IMR-90 (cell line): ENCODE results near the gene PTPRCAP. TPM values are rescaled to one million over a fixed set of nuclear protein-coding genes. Genes with fewer than 3 reads are reported as not detected.
A peak's percentile ranks its signal among the peaks of the same experiment; 100 is the strongest.

ENCODE experiments used
- ATAC-seq: fragments of 200-7000 bp; cut with Tn5 transposase; 2 replicates; pipeline ENCODE4 v1.9.1; 2020; ENCODE audit warnings: low read depth, mild to moderate bottlenecking, moderate library complexity
- BruUV-seq: library from RNA; stranded (reverse); fragments of 400-500 nt; replicated peaks from 2 replicates; lab custom pipeline; 2021; lab: Mats Ljungman, UMichigan
- CTCF ChIA-PET: fragments of 300-600 bp; formaldehyde crosslinking; extraction: SDS; loops from one replicate; lab custom pipeline; 2021; ENCODE audit warnings: antibody characterized with exemption; lab: Yijun Ruan, JAX
- POLR2A ChIA-PET: fragments of 300-600 bp; sonication (Branson Sonifier 250); formaldehyde crosslinking; loops from one replicate; lab custom pipeline; 2022; ENCODE audit warnings: antibody characterized with exemption; ENCODE audit not compliant: unreplicated experiment; lab: Charles Lee
- DNase-seq: peaks from one replicate; pipeline ENCODE4 v3.0.0; 2013
- H2AFZ ChIP-seq: replicated peaks from 2 replicates; pipeline ENCODE3; 2013; ENCODE audit warnings: low read length, mild to moderate bottlenecking; ENCODE audit not compliant: poor library complexity
- H2AK5ac ChIP-seq: 2 replicates; pipeline ENCODE4 v1.6.1; 2013; ENCODE audit warnings: low read depth, low read length, inconsistent platforms
- H2AK9ac ChIP-seq: replicated peaks from 2 replicates; pipeline ENCODE3; 2013; ENCODE audit warnings: mild to moderate bottlenecking, low read depth, low read length, moderate library complexity; ENCODE audit not compliant: poor library complexity
- H2BK120ac ChIP-seq: 2 replicates; pipeline ENCODE4 v1.6.1; 2013; ENCODE audit warnings: low read depth, low read length, inconsistent platforms
- H2BK15ac ChIP-seq: 3 replicates; pipeline ENCODE4 v1.6.1; 2013; ENCODE audit warnings: low read depth, low read length, inconsistent platforms
- H2BK20ac ChIP-seq: 2 replicates; pipeline ENCODE4 v1.6.1; 2013; ENCODE audit warnings: low read depth, mild to moderate bottlenecking, inconsistent platforms, low read length, moderate library complexity
- H2BK5ac ChIP-seq: 2 replicates; pipeline ENCODE4 v1.6.1; 2013; ENCODE audit warnings: mild to moderate bottlenecking, low read depth, low read length, inconsistent platforms; ENCODE audit not compliant: poor library complexity, severe bottlenecking
- H3K14ac ChIP-seq: replicated peaks from 2 replicates; pipeline ENCODE4 v1.6.1; 2013; ENCODE audit warnings: low read depth, low read length, inconsistent platforms
- H3K18ac ChIP-seq: 2 replicates; pipeline ENCODE4 v1.6.1; 2013; ENCODE audit warnings: low read depth, low read length, control low read depth
- H3K23ac ChIP-seq: 2 replicates; pipeline ENCODE4 v1.6.1; 2013; ENCODE audit warnings: low read depth, low read length, inconsistent platforms
- H3K27ac ChIP-seq: 2 replicates; pipeline ENCODE4 v1.5.1; 2013; ENCODE audit warnings: mild to moderate bottlenecking, control low read depth, low read length; ENCODE audit not compliant: insufficient read depth
- H3K27me3 ChIP-seq: 2 replicates; pipeline ENCODE4 v1.6.1; 2013; ENCODE audit warnings: low read length; ENCODE audit not compliant: control insufficient read depth, insufficient read depth
- H3K36me3 ChIP-seq: 2 replicates; pipeline ENCODE4 v1.6.1; 2013; ENCODE audit warnings: low read length, mixed read lengths; ENCODE audit not compliant: control insufficient read depth, insufficient read depth
- H3K4ac ChIP-seq: 2 replicates; pipeline ENCODE4 v1.6.1; 2013; ENCODE audit warnings: low read depth, low read length, inconsistent platforms
- H3K4me1 ChIP-seq: 2 replicates; pipeline ENCODE4 v1.6.1; 2013; ENCODE audit warnings: low read length, mixed read lengths; ENCODE audit not compliant: control insufficient read depth, insufficient read depth
- H3K4me2 ChIP-seq: 2 replicates; pipeline ENCODE4 v1.6.1; 2013; ENCODE audit warnings: low read depth, mild to moderate bottlenecking, control low read depth, low read length, moderate library complexity
- H3K4me3 ChIP-seq: 2 replicates; pipeline ENCODE4 v1.5.1; 2013; ENCODE audit warnings: low read depth, mild to moderate bottlenecking, control low read depth, low read length, moderate library complexity; ENCODE audit not compliant: insufficient read depth
- H3K56ac ChIP-seq: 2 replicates; pipeline ENCODE4 v1.6.1; 2013; ENCODE audit warnings: low read length, inconsistent platforms; ENCODE audit not compliant: insufficient read depth; ENCODE audit errors: extremely low read depth
- H3K79me1 ChIP-seq, 2 experiments: 2 replicates each; pipeline ENCODE4 v1.6.1; 2013; ENCODE audit warnings: low read length in 2 of 2, inconsistent platforms in 1 of 2, low read depth in 1 of 2
- H3K9ac ChIP-seq: 2 replicates; pipeline ENCODE4 v1.6.1; 2013; ENCODE audit warnings: low read depth, low read length, control low read depth
- H3K9me1 ChIP-seq: 2 replicates; pipeline ENCODE4 v1.6.1; 2013; ENCODE audit warnings: low read length, inconsistent platforms; ENCODE audit not compliant: insufficient read depth
- H3K9me3 ChIP-seq: 2 replicates; pipeline ENCODE4 v1.6.1; 2013; ENCODE audit warnings: low read length; ENCODE audit not compliant: control insufficient read depth, insufficient read depth
- H4K20me1 ChIP-seq: 2 replicates; pipeline ENCODE4 v1.6.1; 2013; ENCODE audit warnings: low read length, inconsistent platforms; ENCODE audit not compliant: insufficient read depth
- H4K5ac ChIP-seq: 2 replicates; pipeline ENCODE4 v1.6.1; 2013; ENCODE audit warnings: mild to moderate bottlenecking, low read depth, low read length, control low read depth
- H4K8ac ChIP-seq, 2 experiments: 2 replicates each; pipeline ENCODE4 v1.6.1; 2013; ENCODE audit warnings: low read depth in 2 of 2, low read length in 2 of 2, control low read depth in 1 of 2, inconsistent platforms in 1 of 2
- H4K91ac ChIP-seq: 2 replicates; pipeline ENCODE4 v1.6.1; 2013; ENCODE audit warnings: low read depth, low read length, inconsistent platforms; ENCODE audit not compliant: insufficient read depth
- BHLHE40 ChIP-seq: fragments of 150-350 bp; IDR thresholded peaks from 2 replicates; pipeline ENCODE4 v1.6.1; 2016; ENCODE audit warnings: mild to moderate bottlenecking, low read depth, low read length
- CHD1 ChIP-seq: IDR thresholded peaks from 2 replicates; pipeline ENCODE4 v1.6.1; 2012; ENCODE audit warnings: low read depth, low read length, improper control_type of control experiment
- CTCF ChIP-seq: conservative IDR thresholded peaks from 2 replicates; pipeline ENCODE4 v1.5.1; 2012; ENCODE audit warnings: mild to moderate bottlenecking, low read depth, low read length, improper control_type of control experiment
- ELK1 ChIP-seq: fragments of 150-350 bp; IDR thresholded peaks from 2 replicates; pipeline ENCODE4 v1.6.1; 2016; ENCODE audit warnings: low read depth, mild to moderate bottlenecking, low read length, moderate library complexity, borderline replicate concordance
- MAFK ChIP-seq: IDR thresholded peaks from 2 replicates; pipeline ENCODE4 v1.6.1; 2012; ENCODE audit warnings: low read depth, low read length, improper control_type of control experiment
- MAZ ChIP-seq: IDR thresholded peaks from 2 replicates; pipeline ENCODE4 v1.6.1; 2012; ENCODE audit warnings: low read depth, mild to moderate bottlenecking, low read length, improper control_type of control experiment, moderate library complexity, borderline replicate concordance
- NFE2L2 ChIP-seq: fragments of 150-350 bp; IDR thresholded peaks from 2 replicates; pipeline ENCODE4 v1.6.1; 2016; ENCODE audit warnings: low read depth, mild to moderate bottlenecking, low read length
- POLR2A ChIP-seq: IDR thresholded peaks from 2 replicates; pipeline ENCODE4 v1.6.1; 2012; ENCODE audit warnings: mild to moderate bottlenecking, low read depth, low read length
- RAD21 ChIP-seq: IDR thresholded peaks from 2 replicates; pipeline ENCODE4 v1.6.1; 2012; ENCODE audit warnings: low read length, improper control_type of control experiment
- RCOR1 ChIP-seq: IDR thresholded peaks from 2 replicates; pipeline ENCODE4 v1.6.1; 2012; ENCODE audit warnings: mild to moderate bottlenecking, low read length, improper control_type of control experiment; ENCODE audit not compliant: insufficient replicate concordance
- RFX5 ChIP-seq: IDR thresholded peaks from 2 replicates; pipeline ENCODE4 v1.8.0; 2012; ENCODE audit warnings: low read depth, mild to moderate bottlenecking, low read length, moderate library complexity
- SMC3 ChIP-seq: fragments of 150-350 bp; IDR thresholded peaks from 2 replicates; pipeline ENCODE4 v1.6.1; 2016; ENCODE audit warnings: low read depth, mild to moderate bottlenecking, antibody characterized with exemption, low read length, moderate library complexity
- WGBS, 2 experiments: methylation state at CpG; one replicate each; pipeline versions ENCODE4 v1.1.5 to v1.1.7; 2013; ENCODE audit warnings: missing lambda C conversion rate in 2 of 2; ENCODE audit not compliant: insufficient read length in 1 of 2; ENCODE audit errors: extremely low coverage in 2 of 2; 5-methylcytosine and 5-hydroxymethylcytosine counted together
- dilution Hi-C: fragments of 300-500 bp; cut with HindIII; formaldehyde crosslinking; loops from one replicate; pipeline ENCODE4 v1.14.3; 2018; ENCODE audit warnings: low sequenced_read_pairs; ENCODE audit not compliant: unreplicated experiment
- in situ Hi-C: fragments of 300-500 bp; cut with MboI; formaldehyde crosslinking; loops from 3 replicates; pipeline ENCODE4 v1.14.3; 2019; ENCODE audit warnings: low sequenced_read_pairs, inconsistent platforms, mixed read lengths
- intact Hi-C: fragments of 100-400 bp; cut with micrococcal nuclease; formaldehyde crosslinking; loops from 2 replicates; pipeline ENCODE4 v1.10.0; 2022
- polyA plus RNA-seq, 3 experiments: library from polyadenylated mRNA; depleted of rRNA; stranded (reverse); fragments of >200 nt; gene quantifications; 2 replicates each; pipeline ENCODE4 v1.2.3, GENCODE V29; 2012; ENCODE audit warnings: low replicate concordance in 1 of 3
- total RNA-seq: library from RNA; depleted of rRNA; stranded (reverse); fragments of >200 nt; gene quantifications from 2 replicates; pipeline ENCODE4 v1.2.3, GENCODE V29; 2012

The PTPRCAP gene
- total and polyA plus RNA-seq, 2 of the 4 experiments (the other 2 are of a cell fraction), result 0.24 TPM; not detected in 1

- no peak overlapping the region for H3K4me3 ChIP-seq
- intact Hi-C loops, result no loop called here
- H4K20me1 ChIP-seq, result no peaks in the 10 kb centered on the region
- H3K9me3 ChIP-seq, result no peaks in the 10 kb centered on the region
- no peak overlapping the region for H4K8ac ChIP-seq
- no peak overlapping the region for H3K23ac ChIP-seq
- H3K36me3 ChIP-seq, result no peaks in the 10 kb centered on the region
- ChIA-PET POLR2A (interaction anchor here (0.6 kb wide), 2 partner anchors 31 to 108 kb away, joined by 6 to 12 read pairs; partner anchors contain the start of gene PTPRCAP), CTCF (interaction anchor here (0.6 kb wide), 1 partner anchor 12 kb away, joined by 4 read pairs; no protein-coding TSS in a partner anchor)
- H2BK5ac ChIP-seq, result no peak overlapping the region
- no TSS peak for BruUV-seq
- no peak overlapping the region for H4K5ac ChIP-seq
- no peak overlapping the region for H2AK5ac ChIP-seq
- H2AK9ac ChIP-seq, result peak overlapping the region; percentile 65
- no peak overlapping the region for H3K4ac ChIP-seq
- no peak overlapping the region for H2BK120ac ChIP-seq
- ATAC-seq (no peak), DNase-seq (no peak)
- peaks cover 39% of the 10 kb centered on the region for H3K27me3 ChIP-seq
- no CpG with 5 or more reads among the region's 18 CpGs for WGBS, 2 experiments
- no peak overlapping the region for H4K91ac ChIP-seq
- H2BK15ac ChIP-seq, result no peak overlapping the region
- dilution Hi-C loops, result no loop called here
- H3K9ac ChIP-seq, result no peak overlapping the region
- H3K56ac ChIP-seq, result no peak overlapping the region
- H3K4me1 ChIP-seq, result peaks cover 3% of the 10 kb centered on the region
- H3K4me2 ChIP-seq, result no peak overlapping the region
- no peaks in the 10 kb centered on the region for H3K79me1 ChIP-seq
- no peak overlapping the region for H3K14ac ChIP-seq
- no peaks in the 10 kb centered on the region for H3K9me1 ChIP-seq
- TF ChIP-seq BHLHE40 (no peak), CTCF (no peak), ELK1 (no peak), MAZ (no peak), RCOR1 (no peak), POLR2A (no peak), RFX5 (no peak), SMC3 (no peak), MAFK (no peak), NFE2L2 (no peak), RAD21 (no peak), CHD1 (no peak)
- H3K27ac ChIP-seq, result no peak overlapping the region
- H2BK20ac ChIP-seq, result no peak overlapping the region
- H3K18ac ChIP-seq, result no peak overlapping the region
- in situ Hi-C loops, result no loop called here
- H2AFZ ChIP-seq, result no peak overlapping the region
Observed at GRCh38 chr11:67406420-67406968, 31.0 kb downstream of the PTPRCAP start.
